ENCODE measurements around the gene COL4A6. TPM values are rescaled to one million over a fixed set of nuclear protein-coding genes. Genes with fewer than 3 reads are reported as not detected.

The COL4A6 gene
- total RNA-seq, 1 experiment from 2014 or later: not detected

DNA sequence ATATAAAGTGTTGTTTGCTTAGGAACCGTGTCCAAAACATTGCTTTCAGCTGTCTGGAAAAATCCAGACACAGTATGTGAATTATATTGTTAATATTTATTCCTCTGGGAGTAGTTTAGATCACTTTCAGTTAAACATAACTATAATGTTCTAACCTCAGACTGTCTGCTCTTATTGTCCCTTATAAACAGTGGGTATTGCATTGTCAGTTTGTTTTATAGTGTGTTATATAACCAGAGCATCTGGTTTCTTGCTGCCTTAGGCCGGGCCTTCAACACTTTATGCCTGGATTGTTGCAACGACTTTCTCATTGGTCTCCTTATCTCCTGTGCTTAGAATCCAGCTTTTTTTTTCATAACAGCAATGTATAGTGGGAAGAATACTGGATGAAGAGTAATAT is 320.2 kb downstream of the COL4A6 start:
- no peaks in the 10 kb centered on the region for H3K9me3 ChIP-seq (ENCODE audit: low read length)
- no peaks in the 10 kb centered on the region for H3K9me2 ChIP-seq (replicated peaks; ENCODE audit: insufficient read depth, low read length)
- 0 out of 2 replicates have a peak, but pooled peaks cover 3% of the 10 kb centered on the region for H4K20me1 ChIP-seq (ENCODE audit: insufficient read depth, low read depth, low read length)
- no peak overlapping the region for H3K4me2 ChIP-seq (ENCODE audit: low read depth, low read length, poor library complexity, severe bottlenecking)
- H3K4me1 ChIP-seq (ENCODE audit: low read length): peaks cover 11% of the 10 kb centered on the region
- H3K79me2 ChIP-seq (ENCODE audit: low read length): no peaks in the 10 kb centered on the region
- H2AFZ ChIP-seq (ENCODE audit: low read length): no peak overlapping the region
- DNase-seq: no peak
- H3K27ac ChIP-seq (ENCODE audit: low read length): no peak overlapping the region
- no peak overlapping the region for H3K4me3 ChIP-seq (ENCODE audit: low read length)
- H3K36me3 ChIP-seq (ENCODE audit: insufficient read depth, low read length): no peaks in the 10 kb centered on the region
- H3K9ac ChIP-seq (ENCODE audit: low read length): no peak overlapping the region
- no peaks in the 10 kb centered on the region for H3K27me3 ChIP-seq (ENCODE audit: low read length)

DNA sequence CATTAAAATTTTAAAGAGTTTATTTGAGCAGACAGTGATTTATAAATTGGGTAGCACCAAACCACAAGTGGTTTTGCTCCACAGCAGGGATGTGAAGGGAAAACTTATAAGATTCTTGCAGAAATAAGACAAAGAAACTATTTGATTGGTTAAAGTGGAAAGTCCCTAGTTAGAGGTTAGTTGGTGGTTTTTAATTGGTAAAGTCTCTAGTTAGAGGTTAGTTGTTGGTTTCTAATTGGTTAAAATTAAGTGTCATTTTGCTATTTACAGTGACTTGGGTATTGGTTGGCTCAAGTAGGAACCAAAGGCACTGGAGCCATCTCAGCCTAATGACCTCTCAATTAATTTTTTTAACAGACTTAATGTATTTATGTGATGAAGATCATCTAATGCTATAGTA is 323.7 kb downstream of the COL4A6 start:
- no peaks in the 10 kb centered on the region for H3K9me2 ChIP-seq (replicated peaks; ENCODE audit: insufficient read depth, low read length)
- H3K9ac ChIP-seq (ENCODE audit: low read length): no peak overlapping the region
- H3K4me2 ChIP-seq (ENCODE audit: low read depth, low read length, poor library complexity, severe bottlenecking): no peak overlapping the region
- DNase-seq: no peak
- H4K20me1 ChIP-seq (ENCODE audit: insufficient read depth, low read depth, low read length): 0 out of 2 replicates have a peak, but pooled peaks cover 3% of the 10 kb centered on the region
- H3K4me3 ChIP-seq (ENCODE audit: low read length): no peak overlapping the region
- H2AFZ ChIP-seq (ENCODE audit: low read length): no peak overlapping the region
- no peaks in the 10 kb centered on the region for H3K36me3 ChIP-seq (ENCODE audit: insufficient read depth, low read length)
- no peaks in the 10 kb centered on the region for H3K27me3 ChIP-seq (ENCODE audit: low read length)
- no peaks in the 10 kb centered on the region for H3K79me2 ChIP-seq (ENCODE audit: low read length)
- no peaks in the 10 kb centered on the region for H3K4me1 ChIP-seq (ENCODE audit: low read length)
- H3K9me3 ChIP-seq (ENCODE audit: low read length): no peaks in the 10 kb centered on the region
- H3K27ac ChIP-seq (ENCODE audit: low read length): no peak overlapping the region

Other genes starting within 250 kb of the COL4A6 start
- gene COL4A5, start 1.4 kb upstream of the COL4A6 start, total RNA-seq (2014; rRNA removed; shearing (Covaris generic); ENCODE audit: low replicate concordance): not detected in 2 replicates